Ascending aorta (tissue), 2 donors: ENCODE data around the gene ADAMTS3. TPM values are rescaled to one million over a fixed set of nuclear protein-coding genes. Genes with fewer than 3 reads are reported as not detected.

ENCODE experiments used
- DNase-seq, 2 donors: peaks; one replicate each; pipeline ENCODE4 v3.0.0-alpha.2; 2019; ENCODE audit warnings: low spot score in 2 of 2
- H3K27ac ChIP-seq, 2 donors: fragments of 200-600 bp; sonication (generic); one replicate each; pipeline ENCODE4 v1.5.1; 2016 to 2017; ENCODE audit warnings: mild to moderate bottlenecking in 1 of 2
- H3K27me3 ChIP-seq: fragments of 200-600 bp; sonication (generic); one replicate; pipeline ENCODE4 v1.5.1; 2017
- H3K36me3 ChIP-seq, 2 donors: fragments of 200-600 bp; sonication (generic); one replicate each; pipeline ENCODE4 v1.5.1; 2016
- H3K4me1 ChIP-seq, 2 donors: fragments of 200-600 bp; sonication (generic); one replicate each; pipeline ENCODE4 v1.5.1; 2016 to 2017; ENCODE audit warnings: mild to moderate bottlenecking in 1 of 2
- H3K4me3 ChIP-seq, 2 donors: fragments of 200-600 bp; sonication (generic); one replicate each; pipeline ENCODE4 v1.5.1; 2016 to 2017; ENCODE audit warnings: mild to moderate bottlenecking in 1 of 2
- H3K9me3 ChIP-seq, 2 donors: fragments of 200-600 bp; sonication (generic); one replicate each; pipeline ENCODE4 v1.5.1; 2016
- intact Hi-C: fragments of 100-400 bp; cut with DNase I; formaldehyde crosslinking; loops from one replicate; pipeline ENCODE4 v1.15.1; 2023
- total RNA-seq: library from RNA; depleted of rRNA; stranded (reverse); fragments of >200 nt; gene quantifications from one replicate; pipeline ENCODE4 v1.1.0, GENCODE V29; 2016
- TF ChIP-seq, protein P1 (sequence below), 3 experiments: fragments of 200-600 bp in 2 of 3; fragments of 450-650 bp in 1 of 3; sonication (generic) in 2 of 3; IDR thresholded peaks; one replicate each; pipeline ENCODE4 v1.5.1; 2016 to 2019; ENCODE audit warnings: antibody characterized with exemption in 3 of 3, mild to moderate bottlenecking in 1 of 3, moderate library complexity in 1 of 3

The ADAMTS3 gene
- total RNA-seq, 1 donor from 2014 or later, result 2.2 TPM

GRCh38 chr4:72564184-72564583 lies 4.8 kb downstream of the ADAMTS3 start:
- H3K4me1 ChIP-seq, result peaks cover 0 to 8% of the 10 kb centered on the region in 2 donors
- no peaks in the 10 kb centered on the region for H3K27me3 ChIP-seq
- no peaks in the 10 kb centered on the region for H3K9me3 ChIP-seq
- DNase-seq, result no peak
- H3K36me3 ChIP-seq, result no peaks in the 10 kb centered on the region
- H3K27ac ChIP-seq, result no peak overlapping the region
- intact Hi-C loops, result loop anchor here (10.0 kb wide), 1 partner anchor 201 kb away; no protein-coding TSS in a partner anchor
- TF ChIP-seq, protein P1, sequence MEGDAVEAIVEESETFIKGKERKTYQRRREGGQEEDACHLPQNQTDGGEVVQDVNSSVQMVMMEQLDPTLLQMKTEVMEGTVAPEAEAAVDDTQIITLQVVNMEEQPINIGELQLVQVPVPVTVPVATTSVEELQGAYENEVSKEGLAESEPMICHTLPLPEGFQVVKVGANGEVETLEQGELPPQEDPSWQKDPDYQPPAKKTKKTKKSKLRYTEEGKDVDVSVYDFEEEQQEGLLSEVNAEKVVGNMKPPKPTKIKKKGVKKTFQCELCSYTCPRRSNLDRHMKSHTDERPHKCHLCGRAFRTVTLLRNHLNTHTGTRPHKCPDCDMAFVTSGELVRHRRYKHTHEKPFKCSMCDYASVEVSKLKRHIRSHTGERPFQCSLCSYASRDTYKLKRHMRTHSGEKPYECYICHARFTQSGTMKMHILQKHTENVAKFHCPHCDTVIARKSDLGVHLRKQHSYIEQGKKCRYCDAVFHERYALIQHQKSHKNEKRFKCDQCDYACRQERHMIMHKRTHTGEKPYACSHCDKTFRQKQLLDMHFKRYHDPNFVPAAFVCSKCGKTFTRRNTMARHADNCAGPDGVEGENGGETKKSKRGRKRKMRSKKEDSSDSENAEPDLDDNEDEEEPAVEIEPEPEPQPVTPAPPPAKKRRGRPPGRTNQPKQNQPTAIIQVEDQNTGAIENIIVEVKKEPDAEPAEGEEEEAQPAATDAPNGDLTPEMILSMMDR (IDR thresholded peaks at IDR 0.05), result no peak
- no peak overlapping the region for H3K4me3 ChIP-seq

DNA sequence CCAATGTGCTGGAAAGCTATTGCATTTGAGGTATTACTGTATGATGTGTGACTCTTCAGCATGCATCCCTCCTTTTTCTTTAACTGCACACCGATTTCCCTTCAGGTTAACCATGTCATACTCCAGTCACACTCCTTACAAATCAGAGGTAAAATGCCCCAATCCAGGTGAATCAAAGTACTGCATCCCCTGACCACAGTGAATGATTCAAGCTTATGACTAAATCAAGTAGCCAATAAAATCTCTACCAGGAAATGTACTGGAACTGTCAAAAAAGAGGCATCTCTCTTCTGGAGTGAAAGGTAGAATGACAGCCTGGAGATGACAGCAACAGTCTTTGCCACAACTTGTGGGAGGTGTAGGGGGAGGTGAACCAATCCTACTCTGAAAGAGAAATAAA lies 10.4 kb downstream of the ADAMTS3 start:
- no peak overlapping the region for H3K27ac ChIP-seq
- H3K36me3 ChIP-seq, result no peaks in the 10 kb centered on the region
- no peak overlapping the region for H3K4me3 ChIP-seq
- DNase-seq, result no peak
- TF ChIP-seq, protein P1 (IDR thresholded peaks at IDR 0.05), result no peak
- no peaks in the 10 kb centered on the region for H3K9me3 ChIP-seq
- H3K27me3 ChIP-seq, result no peaks in the 10 kb centered on the region
- H3K4me1 ChIP-seq, result no peaks in the 10 kb centered on the region
- intact Hi-C loops, result no loop called here

DNA sequence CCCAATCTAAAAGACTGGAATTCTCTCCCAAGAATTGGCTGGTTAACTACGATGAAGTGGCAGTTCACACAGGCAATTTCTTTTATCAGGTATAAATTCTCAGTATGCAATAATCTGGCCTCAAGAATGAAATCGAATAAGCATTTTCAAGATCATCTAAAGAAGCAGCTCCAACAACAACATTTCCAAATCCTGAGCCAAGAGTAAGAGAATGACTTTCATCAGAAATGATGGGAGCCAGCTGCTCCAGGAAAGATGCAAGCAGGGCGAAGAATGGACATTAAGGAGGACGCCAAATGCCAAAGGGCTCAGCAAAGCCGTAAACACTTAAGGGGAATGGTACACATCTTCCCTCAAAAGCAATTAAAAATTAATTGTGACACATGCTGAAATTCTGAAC lies 12.0 kb downstream of the ADAMTS3 start:
- H3K36me3 ChIP-seq, result no peaks in the 10 kb centered on the region
- TF ChIP-seq, protein P1 (IDR thresholded peaks at IDR 0.05), result no peak
- no peaks in the 10 kb centered on the region for H3K27me3 ChIP-seq
- H3K4me1 ChIP-seq, result no peaks in the 10 kb centered on the region
- H3K4me3 ChIP-seq, result no peak overlapping the region
- no peak for DNase-seq
- H3K27ac ChIP-seq, result no peak overlapping the region
- no peaks in the 10 kb centered on the region for H3K9me3 ChIP-seq
- intact Hi-C loops, result no loop called here

- DNase-seq, result no peak
- TF ChIP-seq, protein P1 (IDR thresholded peaks at IDR 0.05), result no peak
- H3K27me3 ChIP-seq, result no peaks in the 10 kb centered on the region
- no peak overlapping the region for H3K27ac ChIP-seq
- intact Hi-C loops, result no loop called here
- no peaks in the 10 kb centered on the region for H3K9me3 ChIP-seq
- H3K36me3 ChIP-seq, result no peaks in the 10 kb centered on the region
- H3K4me1 ChIP-seq, result no peaks in the 10 kb centered on the region
- no peak overlapping the region for H3K4me3 ChIP-seq
Measured at GRCh38 chr4:72555377-72555831, 13.6 kb downstream of the ADAMTS3 start.

DNA sequence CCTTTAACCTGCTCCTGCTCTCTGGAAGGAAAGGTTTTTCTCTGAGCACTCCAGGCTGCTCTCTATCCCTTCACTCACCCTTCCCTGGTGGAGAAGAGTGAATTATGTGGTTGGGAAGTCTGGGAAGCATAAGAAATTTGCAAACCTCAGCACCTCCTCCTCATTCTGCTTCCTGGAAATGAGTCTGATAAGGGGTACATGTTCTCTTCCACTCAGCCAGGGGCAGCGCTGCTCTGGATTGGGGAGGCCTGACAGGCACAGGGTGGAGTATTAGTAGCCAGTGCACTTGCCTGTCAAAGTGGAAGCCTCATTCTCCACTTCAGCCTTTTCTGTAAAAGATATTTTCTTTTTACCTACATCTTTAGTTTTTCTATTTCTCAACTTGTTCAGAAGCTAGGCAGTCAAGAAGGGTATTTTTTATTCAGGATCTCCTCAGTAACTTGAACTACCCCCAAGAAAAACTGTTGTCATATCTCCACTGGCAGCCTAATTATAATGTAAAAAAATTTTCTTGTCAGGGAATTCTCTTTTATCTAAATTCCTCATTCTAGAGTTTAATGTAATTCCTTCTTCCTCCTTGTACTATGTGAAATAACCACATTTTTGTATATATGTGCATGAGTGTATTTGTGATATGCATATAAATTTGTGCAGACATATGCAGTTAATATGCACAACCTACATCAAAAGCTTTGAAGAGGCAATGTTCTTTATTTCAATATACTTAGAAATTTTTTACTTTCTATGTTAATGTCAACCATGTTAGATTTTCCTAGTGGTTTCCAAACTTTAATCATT lies 15.3 kb downstream of the ADAMTS3 start:
- no peak for DNase-seq
- no peaks in the 10 kb centered on the region for H3K36me3 ChIP-seq

More for the DNA sequence above, 15.3 kb downstream of the ADAMTS3 start:
- no peak overlapping the region for H3K27ac ChIP-seq
- no peaks in the 10 kb centered on the region for H3K9me3 ChIP-seq
- H3K4me3 ChIP-seq, result no peak overlapping the region
- TF ChIP-seq, protein P1 (IDR thresholded peaks at IDR 0.05), result no peak
- no peaks in the 10 kb centered on the region for H3K27me3 ChIP-seq
- no peaks in the 10 kb centered on the region for H3K4me1 ChIP-seq
- intact Hi-C loops, result no loop called here
